ENCODE measurements around the gene SNX4.

DNA sequence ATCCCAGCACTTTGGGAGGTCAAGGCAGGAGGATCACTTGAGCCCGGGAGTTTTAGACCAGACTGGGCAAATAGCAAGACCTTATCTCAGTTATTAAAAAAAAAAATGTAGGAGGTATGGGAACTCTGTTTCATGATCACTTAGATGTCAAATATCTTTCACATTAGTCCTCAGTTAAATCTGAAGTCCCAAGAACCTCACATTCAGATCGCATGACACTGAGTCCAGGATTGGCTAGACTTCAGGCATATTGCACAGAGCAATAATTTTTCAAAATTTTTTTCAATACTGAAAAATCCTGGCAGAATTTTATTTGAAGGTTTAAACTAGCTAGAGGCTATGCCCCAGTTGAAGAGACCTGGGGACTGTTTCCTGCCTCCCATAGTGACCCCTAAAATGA lies 88.6 kb downstream of the SNX4 start:
- TF ChIP-seq EP300 (IDR thresholded peaks at IDR 0.05) (no peak), POLR2A (IDR thresholded peaks at IDR 0.05) (no peak)
- TF ChIP-seq, protein P1, sequence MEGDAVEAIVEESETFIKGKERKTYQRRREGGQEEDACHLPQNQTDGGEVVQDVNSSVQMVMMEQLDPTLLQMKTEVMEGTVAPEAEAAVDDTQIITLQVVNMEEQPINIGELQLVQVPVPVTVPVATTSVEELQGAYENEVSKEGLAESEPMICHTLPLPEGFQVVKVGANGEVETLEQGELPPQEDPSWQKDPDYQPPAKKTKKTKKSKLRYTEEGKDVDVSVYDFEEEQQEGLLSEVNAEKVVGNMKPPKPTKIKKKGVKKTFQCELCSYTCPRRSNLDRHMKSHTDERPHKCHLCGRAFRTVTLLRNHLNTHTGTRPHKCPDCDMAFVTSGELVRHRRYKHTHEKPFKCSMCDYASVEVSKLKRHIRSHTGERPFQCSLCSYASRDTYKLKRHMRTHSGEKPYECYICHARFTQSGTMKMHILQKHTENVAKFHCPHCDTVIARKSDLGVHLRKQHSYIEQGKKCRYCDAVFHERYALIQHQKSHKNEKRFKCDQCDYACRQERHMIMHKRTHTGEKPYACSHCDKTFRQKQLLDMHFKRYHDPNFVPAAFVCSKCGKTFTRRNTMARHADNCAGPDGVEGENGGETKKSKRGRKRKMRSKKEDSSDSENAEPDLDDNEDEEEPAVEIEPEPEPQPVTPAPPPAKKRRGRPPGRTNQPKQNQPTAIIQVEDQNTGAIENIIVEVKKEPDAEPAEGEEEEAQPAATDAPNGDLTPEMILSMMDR (IDR thresholded peaks at IDR 0.05) = no peak

Data from suprapubic skin (tissue), 3 donors.